ENCODE measurements around the gene SNX5.

The SNX5 gene

GRCh38 chr20:17914957-17915356, 53.6 kb downstream of the SNX5 start:
- Histone ChIP-seq H3K4me3 (ENCODE audit: low read depth, low read length) (no peak overlapping the region), H3K27me3 (replicated peaks) (no peaks in the 10 kb centered on the region), H3K27ac (no peak overlapping the region), H3K36me3 (replicated peaks) (no peaks in the 10 kb centered on the region)
- in situ Hi-C loops (cut with HindIII; ENCODE audit: low pct_ligation_motif_present, low sequenced_read_pairs), result no loop called here
- DNase-seq, result no peak
- no peak for TF ChIP-seq CTCF (IDR thresholded peaks at IDR 0.05; ENCODE audit: low read depth, low read length, missing control alignments)

DNA sequence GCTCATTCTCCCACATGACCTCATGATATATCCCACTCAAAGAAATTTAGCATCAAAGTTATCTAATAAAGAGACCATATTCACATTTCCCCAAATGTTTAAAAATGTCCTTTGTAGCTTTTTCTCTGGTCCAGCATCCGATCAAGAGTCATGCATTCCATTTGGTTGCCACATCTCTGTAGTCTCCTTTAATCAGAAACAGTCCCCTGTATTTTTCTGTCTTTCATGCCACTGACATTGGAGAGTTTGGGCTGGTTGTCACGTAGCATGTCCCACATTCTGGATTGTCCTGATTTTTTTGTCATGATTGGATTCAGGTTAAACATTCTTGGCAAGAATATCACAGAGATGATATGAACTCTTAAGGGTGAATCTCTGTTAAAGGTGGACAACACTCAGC, 55.7 kb downstream of the SNX5 start:
- no peak for DNase-seq
- Histone ChIP-seq H3K36me3 (replicated peaks) (no peaks in the 10 kb centered on the region), H3K27ac (no peak overlapping the region), H3K27me3 (replicated peaks) (no peaks in the 10 kb centered on the region), H3K4me3 (ENCODE audit: low read depth, low read length) (no peak overlapping the region)
- no peak for TF ChIP-seq CTCF (IDR thresholded peaks at IDR 0.05; ENCODE audit: low read depth, low read length, missing control alignments)
- in situ Hi-C loops (cut with HindIII; ENCODE audit: low pct_ligation_motif_present, low sequenced_read_pairs), result no loop called here

- H3K27ac ChIP-seq, result no peak overlapping the region
- TF ChIP-seq CTCF (IDR thresholded peaks at IDR 0.05; ENCODE audit: low read depth, low read length, missing control alignments), result no peak
- DNase-seq, result no peak
- no peak overlapping the region for H3K4me3 ChIP-seq (ENCODE audit: low read depth, low read length)
- H3K36me3 ChIP-seq (replicated peaks), result no peaks in the 10 kb centered on the region
- in situ Hi-C loops (cut with HindIII; ENCODE audit: low pct_ligation_motif_present, low sequenced_read_pairs), result no loop called here
- H3K27me3 ChIP-seq (replicated peaks), result no peaks in the 10 kb centered on the region
Measured at GRCh38 chr20:17911927-17912326, 56.7 kb downstream of the SNX5 start.

DNA sequence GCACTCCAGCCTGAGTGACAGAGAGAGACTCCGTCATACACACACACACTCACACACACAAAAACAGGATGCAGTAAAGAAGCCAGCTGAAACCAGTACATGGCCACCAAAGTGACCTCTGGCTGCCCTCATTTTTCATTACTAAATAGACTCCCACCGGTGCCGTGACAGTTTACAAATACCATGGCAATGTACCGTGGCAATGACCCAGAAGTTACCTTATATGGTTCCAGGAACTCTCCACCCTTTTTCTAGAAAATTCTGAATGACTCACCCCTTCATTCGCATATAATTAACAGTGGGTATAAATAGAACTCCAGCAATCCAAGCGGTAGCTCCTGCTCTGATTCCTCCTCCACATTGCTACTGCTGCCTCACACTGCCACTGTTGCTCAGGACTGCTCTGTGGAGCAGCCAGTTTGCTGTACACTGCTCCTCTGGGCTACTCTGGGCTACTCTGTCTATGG, 57.7 kb downstream of the SNX5 start:
- in situ Hi-C loops (cut with HindIII; ENCODE audit: low pct_ligation_motif_present, low sequenced_read_pairs), result no loop called here
- H3K36me3 ChIP-seq (replicated peaks), result no peaks in the 10 kb centered on the region
- peak; percentile 89 for DNase-seq
- no peak overlapping the region for H3K27ac ChIP-seq
- no peaks in the 10 kb centered on the region for H3K27me3 ChIP-seq (replicated peaks)
- no peak overlapping the region for H3K4me3 ChIP-seq (ENCODE audit: low read depth, low read length)
- peak; percentile 32 for TF ChIP-seq CTCF (IDR thresholded peaks at IDR 0.05; ENCODE audit: low read depth, low read length, missing control alignments)

- no peak for DNase-seq
- no peak overlapping the region for H3K27ac ChIP-seq
- H3K36me3 ChIP-seq (replicated peaks), result no peaks in the 10 kb centered on the region
- no peak overlapping the region for H3K4me3 ChIP-seq (ENCODE audit: low read depth, low read length)
- TF ChIP-seq CTCF (IDR thresholded peaks at IDR 0.05; ENCODE audit: low read depth, low read length, missing control alignments), result no peak
- in situ Hi-C loops (cut with HindIII; ENCODE audit: low pct_ligation_motif_present, low sequenced_read_pairs), result no loop called here
- H3K27me3 ChIP-seq (replicated peaks), result no peaks in the 10 kb centered on the region
Measured at GRCh38 chr20:17909869-17910321, 58.7 kb downstream of the SNX5 start.

- no peak for TF ChIP-seq CTCF (IDR thresholded peaks at IDR 0.05; ENCODE audit: low read depth, low read length, missing control alignments)
- no peaks in the 10 kb centered on the region for H3K27me3 ChIP-seq (replicated peaks)
- no peak overlapping the region for H3K27ac ChIP-seq
- H3K36me3 ChIP-seq (replicated peaks), result no peaks in the 10 kb centered on the region
- no peak for DNase-seq
- H3K4me3 ChIP-seq (ENCODE audit: low read depth, low read length), result no peak overlapping the region
- in situ Hi-C loops (cut with HindIII; ENCODE audit: low pct_ligation_motif_present, low sequenced_read_pairs), result no loop called here
Measured at GRCh38 chr20:17905544-17905943, 63.0 kb downstream of the SNX5 start.

Measured in brain microvascular endothelial cell (primary cell).